Astrocyte of the cerebellum (primary cell): Measurements from ENCODE around the gene ARID3B.

Source experiments
- DNase-seq: peaks from one replicate; pipeline ENCODE4 v3.0.0-alpha.2; 2011; ENCODE audit warnings: low read depth
- H3K4me3 ChIP-seq: 2 replicates; pipeline ENCODE4 v1.5.1; 2011; ENCODE audit warnings: mild to moderate bottlenecking, low read depth, low read length, moderate library complexity
- CTCF ChIP-seq: IDR thresholded peaks from 2 replicates; pipeline ENCODE4 v1.5.1; 2012; ENCODE audit warnings: low read length, low read depth, moderate library complexity, mild to moderate bottlenecking; ENCODE audit errors: missing control alignments
- in situ Hi-C: cut with HindIII; loops from 2 replicates; pipeline ENCODE4 v1.10.0; 2017; ENCODE audit warnings: low sequenced_read_pairs

ARID3B gene

GRCh38 chr15:74563442-74563841, 22.4 kb downstream of the ARID3B start:
- no peak overlapping the region for H3K4me3 ChIP-seq
- TF ChIP-seq CTCF = no peak
- in situ Hi-C loops = no loop called here
- DNase-seq = no peak

GRCh38 chr15:74564182-74564581, 23.2 kb downstream of the ARID3B start:
- H3K4me3 ChIP-seq = no peak overlapping the region
- TF ChIP-seq CTCF = no peak
- in situ Hi-C loops = no loop called here
- no peak for DNase-seq

- in situ Hi-C loops = no loop called here
- no peak overlapping the region for H3K4me3 ChIP-seq
- no peak for TF ChIP-seq CTCF
- no peak for DNase-seq
Measured at GRCh38 chr15:74565381-74566085, 24.5 kb downstream of the ARID3B start.

- TF ChIP-seq CTCF = no peak
- in situ Hi-C loops = no loop called here
- H3K4me3 ChIP-seq = no peak overlapping the region
- no peak for DNase-seq
Measured at GRCh38 chr15:74568594-74568993, 27.6 kb downstream of the ARID3B start.

- H3K4me3 ChIP-seq = no peak overlapping the region
- no peak for TF ChIP-seq CTCF
- DNase-seq = no peak
- in situ Hi-C loops = no loop called here
Measured at GRCh38 chr15:74569731-74570070, 28.7 kb downstream of the ARID3B start.

- in situ Hi-C loops = no loop called here
- H3K4me3 ChIP-seq = no peak overlapping the region
- no peak for TF ChIP-seq CTCF
- DNase-seq = no peak
Measured at GRCh38 chr15:74571191-74571590, 30.2 kb downstream of the ARID3B start.
